Kidney (tissue), 14 donors: ENCODE measurements around the gene ATF7. TPM values are rescaled to one million over a fixed set of nuclear protein-coding genes. Genes with fewer than 3 reads are reported as not detected.

Experiments
- DNase-seq, 5 donors: peaks; one replicate each; pipeline ENCODE4 v3.0.0-alpha.2; 2013 to 2020
- FAIRE-seq: peaks from 2 replicates; lab custom pipeline; 2012; peaks lifted over from hg19 to GRCh38; lab: Jason Lieb, UNC
- H3K27ac ChIP-seq, 2 donors: one replicate each; pipeline ENCODE4 v1.7.0; 2013; ENCODE audit warnings: low read depth in 2 of 2, low read length in 2 of 2, inconsistent platforms in 1 of 2
- H3K27me3 ChIP-seq: one replicate; pipeline ENCODE4 v1.7.1; 2013; ENCODE audit warnings: low read length, inconsistent platforms; ENCODE audit not compliant: control insufficient read depth, insufficient read depth
- H3K36me3 ChIP-seq, 3 donors: one replicate each; pipeline versions ENCODE4 v1.7.0 to v1.7.1; 2013; ENCODE audit warnings: low read length in 3 of 3, control low read depth in 1 of 3, inconsistent platforms in 1 of 3; ENCODE audit not compliant: insufficient read depth in 3 of 3, control insufficient read depth in 2 of 3
- H3K4me1 ChIP-seq, 3 donors: one replicate each; pipeline versions ENCODE4 v1.7.0 to v1.7.1; 2013; ENCODE audit warnings: low read length in 3 of 3, inconsistent platforms in 1 of 3, low read depth in 1 of 3; ENCODE audit not compliant: control insufficient read depth in 2 of 3, insufficient read depth in 2 of 3
- H3K4me3 ChIP-seq, 3 donors: one replicate each; pipeline versions ENCODE4 v1.7.0 to v1.8.1; 2013; ENCODE audit warnings: low read length in 3 of 3, control low read depth in 1 of 3, inconsistent platforms in 1 of 3
- H3K9ac ChIP-seq, 3 donors: one replicate each; pipeline versions ENCODE4 v1.7.0 to v1.7.1; 2013; ENCODE audit warnings: low read length in 3 of 3, control low read depth in 1 of 3, inconsistent platforms in 1 of 3
- H3K9me3 ChIP-seq, 3 donors: one replicate each; pipeline versions ENCODE4 v1.7.0 to v1.7.1; 2013; ENCODE audit warnings: low read length in 3 of 3, control low read depth in 1 of 3, inconsistent platforms in 1 of 3; ENCODE audit not compliant: control insufficient read depth in 2 of 3, insufficient read depth in 1 of 3
- CTCF ChIP-seq: IDR thresholded peaks from 3 replicates; pipeline ENCODE4 v1.5.1; 2012; ENCODE audit warnings: mild to moderate bottlenecking, moderate library complexity, borderline replicate concordance; ENCODE audit not compliant: insufficient read depth; ENCODE audit errors: extremely low read depth
- intact Hi-C: fragments of 100-400 bp; cut with DNase I; formaldehyde crosslinking; loops from one replicate; pipeline ENCODE4 v1.11.1; 2022
- polyA plus RNA-seq: library from polyadenylated mRNA; stranded (reverse); fragments of 350-450 nt; fragmentation: Illumina TruSeq; extraction: RNeasy Lipid Tissue Mini Kit (QIAGEN cat#74804); gene quantifications from one replicate; pipeline ENCODE4 v1.2.3, GENCODE V29; 2014; ENCODE audit warnings: low read depth, low replicate concordance; ENCODE audit not compliant: insufficient read depth
- total RNA-seq: library from RNA; stranded (reverse); fragmentation: NEBNext Ultra II Directional; extraction: Animal tissue kit (Norgen Biotek cat#: 25700); gene quantifications from one replicate; pipeline ENCODE4 v1.2.1, GENCODE V29; 2021
- donor health status: control.
- donor health status: control.
- donor health status: control.
- donor health status: control.
- donor health status: control.
- donor health status: DM: yes; HTN: yes; CAD: no.
- donor health status: Normal renal cell carcinoma (clear cell type).

The ATF7 gene
- total and polyA plus RNA-seq, 2 donors from 2014 or later = 16.2 to 54.7 TPM

- Histone ChIP-seq H3K36me3 (peaks cover 0 to 10% (median 7%) of the 10 kb centered on the region in 3 donors), H3K9me3 (no peaks in the 10 kb centered on the region), H3K4me3 (peak overlapping the region; percentile 78 to 86 (median 82)), H3K9ac (peak overlapping the region; percentile 1 to 89 (median 77)), H3K4me1 (peaks cover 2 to 27% (median 13%) of the 10 kb centered on the region in 3 donors), H3K27ac (peak overlapping the region; percentile 98 to 100), H3K27me3 (no peaks in the 10 kb centered on the region)
- no peak for TF ChIP-seq CTCF
- DNase-seq = peak in 1 of 5 donors; percentile 80
- no peak for FAIRE-seq
- intact Hi-C loops = no loop called here
These were observed 124.5 kb downstream of the ATF7 start for GRCh38 chr12:53501615-53502181.

- H3K9ac ChIP-seq = peak within 1 kb of the TSS; percentile 79 to 100 (median 91)
- H3K4me3 ChIP-seq = peak within 1 kb of the TSS; percentile 82 to 95 (median 83)
- H3K4me1 ChIP-seq = peaks cover 2 to 31% (median 20%) of the 10 kb centered on the region in 3 donors
- TF ChIP-seq CTCF = no peak
- intact Hi-C loops = no loop called here
- peak within 1 kb of the TSS; percentile 98 to 100 for H3K27ac ChIP-seq
- peak; percentile 99 to 100 (median 99) for DNase-seq
- H3K27me3 ChIP-seq = no peaks in the 10 kb centered on the region
- FAIRE-seq = peak; percentile 98
- no peaks in the 10 kb centered on the region for H3K9me3 ChIP-seq
- peaks cover 0 to 8% (median 4%) of the 10 kb centered on the region in 3 donors for H3K36me3 ChIP-seq
These were observed 125.2 kb downstream of the ATF7 start, which contains the start of gene TARBP2 for GRCh38 chr12:53500776-53501614. Gene TARBP2 (plus strand): TSS chr12:53501283. CDS start chr12:53501409, 126 bp downstream.

- H3K4me1 ChIP-seq = peaks cover 2 to 33% (median 26%) of the 10 kb centered on the region in 3 donors
- intact Hi-C loops = no loop called here
- DNase-seq = peak in 3 of 5 donors; percentile 59 to 83 (median 73)
- peak overlapping the region; percentile 79 to 100 (median 91) for H3K9ac ChIP-seq
- TF ChIP-seq CTCF = no peak
- peak overlapping the region; percentile 82 to 95 (median 83) for H3K4me3 ChIP-seq
- H3K36me3 ChIP-seq = peaks cover 0 to 4% (median 3%) of the 10 kb centered on the region in 3 donors
- peak overlapping the region; percentile 98 to 100 for H3K27ac ChIP-seq
- H3K27me3 ChIP-seq = no peaks in the 10 kb centered on the region
- no peak for FAIRE-seq
- no peaks in the 10 kb centered on the region for H3K9me3 ChIP-seq
These were observed 125.9 kb downstream of the ATF7 start for GRCh38 chr12:53500142-53500775.
